H9 (cell line): Measurements from ENCODE around the gene SEMA3C. TPM values are rescaled to one million over a fixed set of nuclear protein-coding genes. Genes with fewer than 3 reads are reported as not detected.

Source experiments
- DNase-seq: peaks from one replicate; pipeline ENCODE4 v3.0.0-alpha.2; 2017
- H2AFZ ChIP-seq: one replicate; pipeline ENCODE4 v1.6.1; 2013; ENCODE audit warnings: mild to moderate bottlenecking, low read length, control low read depth, moderate library complexity
- H2AK5ac ChIP-seq: 2 replicates; pipeline ENCODE4 v1.6.1; 2013; ENCODE audit warnings: low read length, control low read depth, mixed read lengths; ENCODE audit not compliant: insufficient read length
- H2BK120ac ChIP-seq: one replicate; pipeline ENCODE4 v1.6.1; 2013; ENCODE audit warnings: low read depth, mild to moderate bottlenecking, low read length, control low read depth, inconsistent platforms; ENCODE audit not compliant: poor library complexity, severe bottlenecking
- H2BK12ac ChIP-seq: 2 replicates; pipeline ENCODE4 v1.6.1; 2013; ENCODE audit warnings: low read length, control low read depth, mixed read lengths, low read depth; ENCODE audit not compliant: insufficient read length
- H2BK15ac ChIP-seq: 2 replicates; pipeline ENCODE4 v1.6.1; 2013; ENCODE audit warnings: low read depth, low read length, control low read depth
- H2BK20ac ChIP-seq: one replicate; pipeline ENCODE4 v1.6.1; 2013; ENCODE audit warnings: low read depth, mild to moderate bottlenecking, low read length, control low read depth, inconsistent platforms; ENCODE audit not compliant: poor library complexity, severe bottlenecking
- H2BK5ac ChIP-seq: 2 replicates; pipeline ENCODE4 v1.6.1; 2013; ENCODE audit warnings: low read length, control low read depth, mixed read lengths; ENCODE audit not compliant: insufficient read length
- H3K14ac ChIP-seq: 2 replicates; pipeline ENCODE4 v1.6.1; 2013; ENCODE audit warnings: low read length, control low read depth; ENCODE audit not compliant: insufficient read depth
- H3K18ac ChIP-seq: 2 replicates; pipeline ENCODE4 v1.6.1; 2013; ENCODE audit warnings: low read depth, mild to moderate bottlenecking, mixed read lengths, low read length, control low read depth; ENCODE audit not compliant: insufficient read length
- H3K23ac ChIP-seq: 2 replicates; pipeline ENCODE4 v1.6.1; 2013; ENCODE audit warnings: low read length, control low read depth, mixed read lengths, low read depth; ENCODE audit not compliant: insufficient read length
- H3K23me2 ChIP-seq: 2 replicates; pipeline ENCODE4 v1.6.1; 2013; ENCODE audit warnings: low read depth, mild to moderate bottlenecking, mixed read lengths, low read length, control low read depth; ENCODE audit not compliant: insufficient read length, poor library complexity, severe bottlenecking
- H3K27ac ChIP-seq: 2 replicates; pipeline ENCODE4 v1.5.1; 2013; ENCODE audit warnings: low read length, control low read depth, mixed read lengths, low read depth; ENCODE audit not compliant: insufficient read length
- H3K27me3 ChIP-seq: 2 replicates; pipeline ENCODE4 v1.6.1; 2013; ENCODE audit warnings: low read length, control low read depth, inconsistent platforms; ENCODE audit not compliant: insufficient read depth
- H3K4ac ChIP-seq: 2 replicates; pipeline ENCODE4 v1.6.1; 2013; ENCODE audit warnings: low read depth, mild to moderate bottlenecking, control low read depth, inconsistent platforms, low read length, moderate library complexity
- H3K4me1 ChIP-seq: 2 replicates; pipeline ENCODE4 v1.6.1; 2013; ENCODE audit warnings: low read length, control low read depth, inconsistent platforms; ENCODE audit not compliant: insufficient read depth
- H3K4me2 ChIP-seq: 2 replicates; pipeline ENCODE4 v1.6.1; 2013; ENCODE audit warnings: low read length, control low read depth, mixed read lengths; ENCODE audit not compliant: insufficient read length, insufficient read depth
- H3K56ac ChIP-seq: 2 replicates; pipeline ENCODE4 v1.6.1; 2013; ENCODE audit warnings: low read depth, mild to moderate bottlenecking, mixed read lengths, low read length, control low read depth; ENCODE audit not compliant: insufficient read length
- H3K79me1 ChIP-seq: 2 replicates; pipeline ENCODE4 v1.6.1; 2013; ENCODE audit warnings: low read depth, mild to moderate bottlenecking, moderate library complexity, low read length, control low read depth, inconsistent platforms; ENCODE audit not compliant: insufficient read depth, poor library complexity, severe bottlenecking
- H3K79me2 ChIP-seq: 2 replicates; pipeline ENCODE4 v1.6.1; 2013; ENCODE audit warnings: low read length, control low read depth, inconsistent platforms; ENCODE audit not compliant: insufficient read depth
- H3K9ac ChIP-seq: 2 replicates; pipeline ENCODE4 v1.6.1; 2013; ENCODE audit warnings: low read length, control low read depth, mixed read lengths; ENCODE audit not compliant: insufficient read length; ENCODE audit errors: extremely low read depth
- H3K9me3 ChIP-seq: one replicate; pipeline ENCODE4 v1.6.1; 2013; ENCODE audit warnings: low read depth, low read length, inconsistent platforms; ENCODE audit not compliant: control insufficient read depth
- H3T11ph ChIP-seq: one replicate; pipeline ENCODE4 v1.6.1; 2013; ENCODE audit warnings: mild to moderate bottlenecking, low read length, control low read depth, inconsistent platforms
- H4K20me1 ChIP-seq: one replicate; pipeline ENCODE4 v1.6.1; 2013; ENCODE audit not compliant: control insufficient read depth, insufficient read length, insufficient read depth
- H4K5ac ChIP-seq: 2 replicates; pipeline ENCODE4 v1.6.1; 2013; ENCODE audit warnings: low read depth, mild to moderate bottlenecking, mixed read lengths, low read length, control low read depth; ENCODE audit not compliant: insufficient read length
- H4K8ac ChIP-seq: replicated peaks from 2 replicates; pipeline ENCODE4 v1.6.1; 2013; ENCODE audit warnings: low read length, control low read depth, mixed read lengths, low read depth; ENCODE audit not compliant: insufficient read length
- H4K91ac ChIP-seq: 2 replicates; pipeline ENCODE4 v1.6.1; 2013; ENCODE audit warnings: low read depth, mild to moderate bottlenecking, moderate library complexity, mixed read lengths, low read length, control low read depth; ENCODE audit not compliant: insufficient read length
- H3K27ac Mint-ChIP-seq, 3 experiments: 2 replicates in 2 of 3; 3 replicates in 1 of 3; pipeline ENCODE4 v1.8.0; 2020 to 2021; ENCODE audit warnings: mixed read lengths in 3 of 3, mild to moderate bottlenecking in 1 of 3, moderate library complexity in 1 of 3
- H3K27me3 Mint-ChIP-seq: 2 replicates; pipeline ENCODE4 v1.8.0; 2021; ENCODE audit warnings: low read depth, mild to moderate bottlenecking, moderate library complexity, mixed read lengths
- H3K36me3 Mint-ChIP-seq, 3 experiments: 2 replicates in 2 of 3; 3 replicates in 1 of 3; pipeline ENCODE4 v1.8.0; 2020 to 2021; ENCODE audit warnings: low read depth in 3 of 3, mixed read lengths in 3 of 3; ENCODE audit not compliant: insufficient read depth in 1 of 3
- H3K4me1 Mint-ChIP-seq, 2 experiments: 2 replicates each; pipeline ENCODE4 v1.8.0; 2020; ENCODE audit warnings: mixed read lengths in 2 of 2
- H3K4me3 Mint-ChIP-seq, 2 experiments: 2 replicates in 1 of 2; 3 replicates in 1 of 2; pipeline ENCODE4 v1.8.0; 2020 to 2021; ENCODE audit warnings: mild to moderate bottlenecking in 2 of 2, mixed read lengths in 2 of 2, moderate library complexity in 1 of 2
- H3K9me3 Mint-ChIP-seq, 2 experiments: 2 replicates in 1 of 2; 3 replicates in 1 of 2; pipeline ENCODE4 v1.8.0; 2020; ENCODE audit warnings: mild to moderate bottlenecking in 2 of 2, mixed read lengths in 2 of 2, moderate library complexity in 1 of 2
- WGBS: extraction: QIAGEN DNeasy Blood & Tissue Kit; methylation state at CpG from one replicate; pipeline ENCODE4 v1.1.7; 2013; ENCODE audit warnings: missing lambda C conversion rate, low lambda C conversion rate, mixed read lengths; ENCODE audit not compliant: insufficient read length; ENCODE audit errors: extremely low coverage; 5-methylcytosine and 5-hydroxymethylcytosine counted together
- total RNA-seq: library from RNA; stranded (reverse); gene quantifications from 2 replicates; pipeline ENCODE4 v1.2.1, GENCODE V29; 2021
- TF ChIP-seq, protein P1 (sequence below): fragments of 200-600 bp; sonication (generic); conservative IDR thresholded peaks from 3 replicates; pipeline ENCODE4 v1.8.0; 2021; ENCODE audit warnings: antibody characterized with exemption, mild to moderate bottlenecking

The SEMA3C gene
- total RNA-seq, 1 experiment from 2014 or later = 1.6 TPM

DNA sequence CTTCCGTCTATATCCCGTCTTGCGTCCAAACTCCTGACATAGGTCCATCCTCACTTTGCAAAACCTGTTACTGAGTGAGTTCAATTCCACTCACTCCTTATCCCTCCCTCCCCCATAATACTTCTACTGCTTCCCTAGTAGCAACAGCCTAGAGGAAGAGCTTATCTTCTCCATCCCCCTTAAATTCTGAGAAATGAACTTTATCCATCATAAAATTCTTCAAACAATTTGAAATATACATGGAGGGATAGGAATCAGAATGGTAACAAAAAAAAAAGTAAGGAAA lies 27.6 kb downstream of the SEMA3C start:
- H3T11ph ChIP-seq = no peak overlapping the region
- no peaks in the 10 kb centered on the region for H3K27me3 Mint-ChIP-seq
- H3K4me3 Mint-ChIP-seq = no peak overlapping the region
- no peak overlapping the region for H3K18ac ChIP-seq
- H3K4me1 ChIP-seq = no peaks in the 10 kb centered on the region
- H4K5ac ChIP-seq = no peak overlapping the region
- H3K79me2 ChIP-seq = no peaks in the 10 kb centered on the region
- peaks cover 7% of the 10 kb centered on the region in 2 experiments; a peak in 3 of 4 replicates for H3K4me1 Mint-ChIP-seq
- no peaks in the 10 kb centered on the region for H4K20me1 ChIP-seq
- H3K4me2 ChIP-seq = no peak overlapping the region
- H3K56ac ChIP-seq = no peak overlapping the region
- H4K8ac ChIP-seq = no peak overlapping the region
- no peaks in the 10 kb centered on the region for H3K9me3 ChIP-seq
- no peaks in the 10 kb centered on the region for H3K27me3 ChIP-seq
- TF ChIP-seq, protein P1, sequence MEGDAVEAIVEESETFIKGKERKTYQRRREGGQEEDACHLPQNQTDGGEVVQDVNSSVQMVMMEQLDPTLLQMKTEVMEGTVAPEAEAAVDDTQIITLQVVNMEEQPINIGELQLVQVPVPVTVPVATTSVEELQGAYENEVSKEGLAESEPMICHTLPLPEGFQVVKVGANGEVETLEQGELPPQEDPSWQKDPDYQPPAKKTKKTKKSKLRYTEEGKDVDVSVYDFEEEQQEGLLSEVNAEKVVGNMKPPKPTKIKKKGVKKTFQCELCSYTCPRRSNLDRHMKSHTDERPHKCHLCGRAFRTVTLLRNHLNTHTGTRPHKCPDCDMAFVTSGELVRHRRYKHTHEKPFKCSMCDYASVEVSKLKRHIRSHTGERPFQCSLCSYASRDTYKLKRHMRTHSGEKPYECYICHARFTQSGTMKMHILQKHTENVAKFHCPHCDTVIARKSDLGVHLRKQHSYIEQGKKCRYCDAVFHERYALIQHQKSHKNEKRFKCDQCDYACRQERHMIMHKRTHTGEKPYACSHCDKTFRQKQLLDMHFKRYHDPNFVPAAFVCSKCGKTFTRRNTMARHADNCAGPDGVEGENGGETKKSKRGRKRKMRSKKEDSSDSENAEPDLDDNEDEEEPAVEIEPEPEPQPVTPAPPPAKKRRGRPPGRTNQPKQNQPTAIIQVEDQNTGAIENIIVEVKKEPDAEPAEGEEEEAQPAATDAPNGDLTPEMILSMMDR = no peak
- no peak overlapping the region for H2AFZ ChIP-seq
- no peak overlapping the region for H3K27ac ChIP-seq
- H2BK5ac ChIP-seq = no peak overlapping the region
- H2BK12ac ChIP-seq = no peak overlapping the region
- no peak overlapping the region for H3K23ac ChIP-seq
- no peak for DNase-seq
- H3K79me1 ChIP-seq = no peaks in the 10 kb centered on the region
- no peak overlapping the region for H3K4ac ChIP-seq
- H4K91ac ChIP-seq = no peak overlapping the region
- WGBS = no CpG with 5 or more reads among the region's 3 CpGs
- H3K14ac ChIP-seq = no peak overlapping the region
- no peaks in the 10 kb centered on the region for H3K9me3 Mint-ChIP-seq
- H2BK15ac ChIP-seq = no peak overlapping the region
- no peak overlapping the region for H3K27ac Mint-ChIP-seq
- H2BK120ac ChIP-seq = no peak overlapping the region
- no peak overlapping the region for H3K9ac ChIP-seq
- H2BK20ac ChIP-seq = no peak overlapping the region
- no peak overlapping the region for H2AK5ac ChIP-seq
- no peaks in the 10 kb centered on the region for H3K23me2 ChIP-seq
- no peaks in the 10 kb centered on the region for H3K36me3 Mint-ChIP-seq
